PFSK-1 (cell line): ENCODE results near the gene PEX6.

Experiments used
- REST ChIP-seq, 2 experiments: IDR thresholded peaks; 2 replicates each; pipeline versions ENCODE4 v1.6.1 to v1.8.0; 2011 to 2012; ENCODE audit warnings: low read depth in 2 of 2, low read length in 2 of 2, control low read depth in 1 of 2, inconsistent platforms in 1 of 2, mild to moderate bottlenecking in 1 of 2, moderate library complexity in 1 of 2; ENCODE audit not compliant: insufficient read depth in 1 of 2
- TAF1 ChIP-seq: IDR thresholded peaks from 2 replicates; pipeline ENCODE4 v1.6.1; 2012; ENCODE audit warnings: low read length, control low read depth, borderline replicate concordance; ENCODE audit not compliant: insufficient read depth

DNA sequence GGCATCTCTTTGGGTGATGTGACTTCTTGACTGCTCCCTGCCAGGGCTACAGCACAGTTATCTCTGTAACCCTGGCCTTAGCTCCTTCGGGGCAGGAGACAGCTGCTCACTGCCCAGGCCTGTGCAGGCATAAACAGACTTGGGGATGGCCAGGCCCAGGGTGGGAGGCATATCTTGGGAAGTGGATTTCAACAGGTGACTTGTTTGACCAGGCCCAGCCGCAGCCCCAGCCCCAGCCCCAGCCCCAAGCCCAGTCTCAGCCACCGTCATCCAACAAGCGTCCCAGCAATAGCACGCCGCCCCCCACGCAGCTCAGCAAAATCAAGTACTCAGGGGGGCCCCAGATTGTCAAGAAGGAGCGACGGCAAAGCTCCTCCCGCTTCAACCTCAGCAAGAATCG lies 27.3 kb upstream of the PEX6 start:
- no peak for TF ChIP-seq REST (IDR thresholded peaks at IDR 0.05; ENCODE audit: insufficient read depth in 1 of 2, low read depth in 2 of 2, low read length in 2 of 2)
- TF ChIP-seq TAF1, result no peak
